Cerebellar cortex (tissue), 1 donor: ENCODE data around the gene SRP68.
"Not testable (repeated sequence)": the region's sequence is repeated elsewhere in the genome, so short reads cannot be mapped to it uniquely, and the experiment has no call there.

Source experiments
- DNase-seq: peaks from one replicate; pipeline ENCODE4 v3.0.0-alpha.2; 2015; ENCODE audit warnings: low spot score

SRP68 gene

DNA sequence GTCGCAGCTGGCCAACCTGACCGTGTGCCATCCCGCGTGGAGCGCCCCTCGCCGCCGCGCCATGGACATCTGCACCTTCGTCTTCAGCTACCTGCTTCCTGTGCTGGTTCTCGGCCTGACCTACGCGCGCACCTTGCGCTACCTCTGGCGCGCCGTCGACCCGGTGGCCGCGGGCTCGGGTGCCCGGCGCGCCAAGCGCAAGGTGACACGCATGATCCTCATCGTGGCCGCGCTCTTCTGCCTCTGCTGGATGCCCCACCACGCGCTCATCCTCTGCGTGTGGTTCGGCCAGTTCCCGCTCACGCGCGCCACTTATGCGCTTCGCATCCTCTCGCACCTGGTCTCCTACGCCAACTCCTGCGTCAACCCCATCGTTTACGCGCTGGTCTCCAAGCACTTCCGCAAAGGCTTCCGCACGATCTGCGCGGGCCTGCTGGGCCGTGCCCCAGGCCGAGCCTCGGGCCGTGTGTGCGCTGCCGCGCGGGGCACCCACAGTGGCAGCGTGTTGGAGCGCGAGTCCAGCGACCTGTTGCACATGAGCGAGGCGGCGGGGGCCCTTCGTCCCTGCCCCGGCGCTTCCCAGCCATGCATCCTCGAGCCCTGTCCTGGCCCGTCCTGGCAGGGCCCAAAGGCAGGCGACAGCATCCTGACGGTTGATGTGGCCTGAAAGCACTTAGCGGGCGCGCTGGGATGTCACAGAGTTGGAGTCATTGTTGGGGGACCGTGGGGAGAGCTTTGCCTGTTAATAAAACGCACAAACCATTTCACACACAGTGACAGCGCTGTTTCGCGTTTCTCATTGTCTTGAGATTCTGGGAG is 4.7 kb upstream of the SRP68 start:
- no peak for DNase-seq

DNA sequence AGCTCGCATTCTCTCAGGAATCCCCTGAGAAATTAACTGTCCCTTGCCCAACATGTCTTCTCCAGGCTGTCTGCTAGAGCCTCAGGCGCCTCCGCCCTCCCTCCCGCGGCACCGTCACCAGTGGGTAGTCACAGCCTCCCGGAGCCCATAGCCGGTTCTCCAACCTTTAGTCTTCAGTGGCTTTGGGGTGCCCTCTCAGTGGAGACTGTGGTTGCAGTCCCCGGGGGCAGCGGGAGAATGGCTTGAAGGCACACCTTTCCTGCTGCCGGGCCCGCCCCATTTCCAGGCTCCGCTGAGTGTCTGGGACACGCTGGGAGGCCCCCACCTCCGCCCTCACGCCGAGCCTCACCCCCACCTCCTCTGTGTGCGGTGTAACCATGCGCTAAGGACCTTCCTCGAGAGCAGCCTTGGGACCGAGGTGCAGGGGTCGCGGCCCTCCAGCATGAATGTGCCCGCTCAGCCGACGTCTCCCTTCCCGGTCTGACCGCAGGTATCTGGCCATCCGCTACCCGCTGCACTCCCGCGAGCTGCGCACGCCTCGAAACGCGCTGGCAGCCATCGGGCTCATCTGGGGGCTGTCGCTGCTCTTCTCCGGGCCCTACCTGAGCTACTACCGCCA is 3.9 kb upstream of the SRP68 start:
- DNase-seq = no peak

DNA sequence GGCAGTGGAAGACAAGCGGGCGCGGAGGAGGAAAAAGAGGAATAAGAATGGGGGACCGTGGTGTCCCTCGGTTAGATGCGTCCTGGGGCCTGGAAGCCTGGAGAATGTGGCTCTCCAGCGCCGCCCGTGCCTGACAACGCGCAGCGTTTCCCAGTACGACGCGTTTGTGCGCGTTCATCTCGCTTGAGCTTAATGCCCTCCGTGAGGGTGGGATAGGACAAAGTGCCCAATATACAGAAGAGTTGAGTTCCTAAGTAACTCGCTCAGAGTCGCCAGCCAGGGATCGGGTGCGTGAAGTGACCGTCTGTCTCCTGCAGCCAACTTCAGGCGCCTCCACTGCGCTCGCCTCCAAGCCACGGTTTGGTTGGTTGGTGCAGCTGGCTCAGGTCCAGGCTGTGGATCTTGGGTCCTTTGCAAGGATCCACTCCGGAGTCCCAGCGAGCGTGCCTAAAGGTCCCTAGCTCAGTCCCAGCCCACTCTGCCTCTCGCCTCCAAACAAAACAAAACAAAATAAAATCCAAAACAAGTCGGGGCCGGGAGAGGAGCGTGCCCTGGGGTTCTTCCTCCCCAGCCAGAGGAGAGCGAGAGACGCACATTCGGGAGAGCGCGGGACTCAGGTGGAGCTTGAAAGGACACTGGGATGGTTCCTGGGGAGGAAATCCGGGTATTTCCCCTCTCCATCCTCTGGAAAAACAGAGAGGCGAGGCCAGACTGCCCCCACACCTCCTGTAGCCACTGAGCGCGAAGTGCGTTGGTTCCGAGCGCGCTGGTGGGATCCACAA is 3.2 kb upstream of the SRP68 start:
- DNase-seq = no peak

DNA sequence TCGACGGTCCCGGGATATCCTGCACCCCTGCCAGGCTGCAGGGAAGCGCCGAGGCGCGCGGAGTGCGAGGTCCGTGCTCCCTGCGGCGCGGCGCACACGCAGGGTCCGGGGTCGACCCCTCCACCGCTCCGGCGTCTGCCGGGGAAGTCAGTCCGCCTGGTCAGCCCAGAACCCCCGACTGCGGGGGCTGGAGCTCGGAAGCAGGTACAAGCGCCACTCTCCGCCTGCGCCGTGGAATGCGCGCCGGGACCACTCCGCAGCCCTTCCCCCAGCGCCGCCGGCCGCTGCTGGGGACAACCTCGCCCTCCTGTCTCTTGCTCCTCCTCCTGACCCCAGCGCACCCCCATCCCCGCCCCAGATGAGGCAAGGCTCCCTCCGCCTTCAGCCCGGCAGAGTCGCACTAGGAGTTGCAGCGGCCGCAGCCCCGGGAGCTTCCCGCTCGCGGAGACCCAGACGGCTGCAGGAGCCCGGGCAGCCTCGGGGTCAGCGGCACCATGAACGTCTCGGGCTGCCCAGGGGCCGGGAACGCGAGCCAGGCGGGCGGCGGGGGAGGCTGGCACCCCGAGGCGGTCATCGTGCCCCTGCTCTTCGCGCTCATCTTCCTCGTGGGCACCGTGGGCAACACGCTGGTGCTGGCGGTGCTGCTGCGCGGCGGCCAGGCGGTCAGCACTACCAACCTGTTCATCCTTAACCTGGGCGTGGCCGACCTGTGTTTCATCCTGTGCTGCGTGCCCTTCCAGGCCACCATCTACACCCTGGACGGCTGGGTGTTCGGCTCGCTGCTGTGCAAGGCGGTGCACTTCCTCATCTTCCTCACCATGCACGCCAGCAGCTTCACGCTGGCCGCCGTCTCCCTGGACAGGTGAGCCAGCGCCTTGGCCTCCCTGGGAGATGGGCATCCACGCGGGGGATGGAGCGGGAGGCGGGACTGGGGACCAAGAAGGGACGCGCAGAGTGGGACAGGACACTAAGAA is 2.4 kb upstream of the SRP68 start, which contains the start of gene GALR2:
Gene GALR2, plus strand, starts transcription at position 392 of the 974 bp plus-strand sequence. Its CDS starts 103 bp downstream, at position 495.
- no peak for DNase-seq

DNA sequence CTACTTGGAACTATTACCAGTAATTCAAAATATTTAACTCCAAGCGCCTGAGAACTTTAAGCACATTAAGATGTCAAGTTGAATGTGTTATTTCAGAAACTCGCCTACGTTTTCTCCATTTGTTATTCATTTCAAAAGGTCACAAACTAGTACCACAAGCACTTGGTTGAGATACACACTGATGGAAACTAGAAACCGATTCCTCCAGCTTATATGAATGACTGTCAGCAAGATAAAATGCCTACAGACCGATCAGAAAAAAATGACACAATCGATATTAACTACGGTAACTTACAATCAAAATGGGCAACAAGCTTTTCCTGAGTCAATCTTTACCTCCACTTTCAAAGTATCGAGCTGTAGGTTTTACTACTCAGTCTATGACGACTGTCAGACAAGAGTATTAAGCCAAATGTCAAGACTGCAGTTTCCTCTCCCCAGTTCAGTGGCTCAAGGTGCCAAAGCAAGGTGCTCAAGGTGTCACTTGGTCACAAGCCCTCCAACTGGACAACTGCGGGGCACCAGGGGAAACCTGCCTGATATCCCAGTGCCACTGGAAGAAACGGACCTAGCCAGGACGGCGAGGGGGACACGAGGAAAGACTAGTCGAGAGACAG is 678 bp downstream of the SRP68 start:
- no peak for DNase-seq

DNA sequence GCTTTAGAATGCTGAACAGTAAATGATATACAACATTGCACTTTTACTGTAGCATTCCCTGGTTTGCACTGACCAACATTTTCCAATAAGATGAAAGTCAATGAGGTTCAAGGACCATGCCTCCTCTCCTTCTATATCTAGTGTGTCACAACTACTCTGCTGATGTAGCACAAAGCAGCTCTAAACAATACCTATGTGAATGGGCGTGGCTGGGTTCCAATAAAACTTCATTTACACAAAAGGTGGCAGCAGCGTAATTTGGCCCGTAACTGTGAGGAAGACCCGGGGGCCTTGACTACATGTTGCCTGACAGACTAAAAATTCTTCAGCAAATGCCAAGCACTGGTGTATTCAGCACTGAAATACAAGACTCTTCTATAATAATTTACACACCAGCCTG is 6.5 kb downstream of the SRP68 start:
- DNase-seq = no peak

DNA sequence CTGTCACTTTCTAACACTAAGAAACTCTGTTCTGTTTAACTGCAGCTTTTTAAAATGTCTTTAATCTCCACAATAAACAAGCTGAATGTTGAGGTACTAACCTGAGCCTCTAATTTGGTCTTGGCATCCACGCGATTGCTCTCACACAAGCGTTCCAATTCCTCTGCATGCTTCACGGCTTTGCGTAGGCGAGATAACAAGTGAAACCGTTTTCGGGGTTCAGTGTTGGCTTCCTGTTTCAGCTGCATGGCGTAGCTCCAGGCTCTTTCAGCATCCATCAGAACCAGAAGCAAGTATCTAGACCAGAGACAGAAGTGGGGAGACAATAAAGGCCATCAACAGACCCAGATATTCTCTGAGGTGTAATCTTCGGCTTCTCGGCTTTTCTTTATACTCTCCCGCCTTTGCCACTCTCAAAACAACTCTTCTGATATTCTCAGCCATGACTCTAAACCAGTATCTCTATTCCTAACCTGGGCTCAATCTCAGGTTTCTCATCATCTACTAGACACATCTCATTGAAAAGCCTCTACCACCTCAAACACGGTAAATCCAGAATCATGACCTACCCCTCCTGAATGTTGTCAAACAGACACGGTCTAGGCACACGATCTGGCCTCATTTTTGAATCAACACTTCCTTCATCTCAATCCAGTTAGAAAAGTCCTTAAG is 8.3 kb downstream of the SRP68 start:
- no peak for DNase-seq

DNA sequence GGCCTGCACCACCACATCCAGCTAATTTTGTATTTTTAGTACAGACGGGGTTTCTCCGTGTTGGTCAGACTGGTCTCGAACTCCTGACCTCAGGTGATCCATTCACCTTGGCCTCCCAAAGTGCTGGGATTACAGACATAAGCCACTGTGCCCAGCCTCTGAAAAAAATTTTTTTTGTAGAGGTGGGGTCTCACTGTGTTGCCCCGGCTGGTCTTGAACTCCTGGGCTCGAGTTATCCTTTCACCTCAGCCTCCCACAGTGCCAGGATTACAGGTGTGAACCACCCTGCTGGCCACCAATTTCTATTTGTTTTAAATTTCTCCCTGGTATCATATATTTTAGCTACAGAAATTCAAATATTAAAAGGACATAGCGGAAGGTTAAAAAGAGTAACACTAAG is 14.1 kb downstream of the SRP68 start:
- DNase-seq = not testable (repeated sequence)

DNA sequence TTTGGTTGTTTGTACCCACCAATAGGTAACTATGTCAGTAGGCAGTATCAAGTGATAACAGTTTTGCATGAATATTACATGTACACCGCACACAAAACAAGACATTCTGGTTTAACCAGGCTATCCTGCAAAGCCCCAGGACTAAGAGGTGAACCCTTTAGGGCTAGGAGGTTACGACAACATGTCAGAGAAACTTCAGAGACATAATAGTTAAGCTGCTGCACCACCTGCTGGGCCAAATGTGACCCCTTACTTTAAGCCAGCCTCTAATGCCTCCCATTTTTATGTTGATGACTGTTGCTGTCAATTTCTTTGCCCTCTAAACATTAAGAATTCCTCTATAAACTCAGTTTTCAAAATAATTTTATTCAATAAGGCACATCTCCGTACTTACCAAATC is 15.4 kb downstream of the SRP68 start:
- DNase-seq = no peak

DNA sequence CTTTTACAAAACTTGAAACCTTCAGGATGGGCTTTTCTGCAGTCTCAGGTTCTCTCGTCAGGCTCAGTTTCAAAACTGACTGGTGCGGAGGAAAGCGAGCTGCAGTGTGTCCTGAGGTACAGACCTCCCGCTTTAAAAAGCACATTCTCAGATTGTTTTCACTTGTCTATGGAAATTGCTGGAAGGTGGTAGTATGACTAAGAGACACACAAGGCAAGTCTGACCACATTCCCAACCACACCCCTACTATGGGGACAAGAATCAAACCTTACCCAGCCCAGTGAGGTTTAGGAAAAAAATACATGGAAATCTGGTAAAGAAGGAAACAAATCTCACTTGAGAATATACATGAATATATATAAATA is 18.2 kb downstream of the SRP68 start:
- no peak for DNase-seq

DNA sequence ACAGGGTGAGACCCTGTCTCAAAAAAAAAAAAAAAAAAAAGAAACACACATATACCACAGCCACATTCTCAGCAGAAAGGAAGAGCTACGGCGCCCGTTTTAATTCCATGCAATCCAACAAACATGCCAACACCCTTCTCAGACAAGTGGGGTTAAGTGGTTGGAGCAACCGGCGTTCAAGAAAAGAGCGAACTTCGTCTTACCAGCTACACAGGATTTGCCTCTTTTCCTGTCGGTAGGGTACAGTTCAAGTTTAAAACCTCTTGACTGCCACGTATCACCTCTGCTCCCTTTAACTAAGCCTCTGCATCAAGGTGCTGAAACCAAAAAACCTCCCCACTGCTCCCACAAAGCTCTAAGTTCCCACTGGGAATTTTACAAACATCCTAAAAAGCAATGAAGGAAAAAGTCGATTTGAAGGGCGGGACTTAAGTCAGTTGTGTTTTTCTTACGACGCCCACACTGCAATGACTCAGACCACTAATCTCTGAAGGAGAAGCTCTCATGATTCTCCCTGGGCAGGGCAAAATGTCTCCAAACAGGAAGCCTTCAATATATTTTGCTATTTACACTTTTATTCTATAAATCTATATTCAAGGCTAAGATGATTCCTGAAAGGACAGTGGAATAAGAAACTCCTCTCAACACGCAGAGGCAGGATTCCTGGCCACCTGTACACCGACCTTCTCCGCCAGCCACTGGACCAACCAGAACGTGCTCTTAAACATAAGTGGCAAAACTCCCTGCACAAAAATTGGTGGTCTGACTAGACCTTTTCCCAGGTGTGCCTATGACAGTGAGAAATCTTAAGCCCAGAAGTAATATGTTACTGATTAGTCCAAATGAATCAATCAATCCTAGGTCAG is 18.8 kb downstream of the SRP68 start:
- no peak for DNase-seq

DNA sequence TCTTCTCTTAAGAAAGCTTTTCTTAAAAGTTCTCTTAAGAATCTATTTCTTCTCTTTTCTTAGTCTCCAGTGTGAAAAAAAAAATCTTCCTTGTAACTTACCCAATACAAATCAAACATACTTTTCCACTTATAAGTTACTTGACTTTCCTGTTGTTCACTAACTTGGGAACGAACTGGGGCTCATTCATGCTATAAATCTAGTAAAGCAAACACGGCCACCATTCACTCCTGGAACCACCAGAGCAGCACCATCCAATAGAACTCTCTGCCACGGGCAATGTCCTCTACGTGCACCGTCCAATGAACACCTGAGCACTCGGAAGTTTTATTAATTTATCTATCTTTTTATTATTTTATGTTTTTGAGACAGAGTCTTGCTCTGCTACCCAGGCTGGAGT is 20.8 kb downstream of the SRP68 start:
- no peak for DNase-seq

DNA sequence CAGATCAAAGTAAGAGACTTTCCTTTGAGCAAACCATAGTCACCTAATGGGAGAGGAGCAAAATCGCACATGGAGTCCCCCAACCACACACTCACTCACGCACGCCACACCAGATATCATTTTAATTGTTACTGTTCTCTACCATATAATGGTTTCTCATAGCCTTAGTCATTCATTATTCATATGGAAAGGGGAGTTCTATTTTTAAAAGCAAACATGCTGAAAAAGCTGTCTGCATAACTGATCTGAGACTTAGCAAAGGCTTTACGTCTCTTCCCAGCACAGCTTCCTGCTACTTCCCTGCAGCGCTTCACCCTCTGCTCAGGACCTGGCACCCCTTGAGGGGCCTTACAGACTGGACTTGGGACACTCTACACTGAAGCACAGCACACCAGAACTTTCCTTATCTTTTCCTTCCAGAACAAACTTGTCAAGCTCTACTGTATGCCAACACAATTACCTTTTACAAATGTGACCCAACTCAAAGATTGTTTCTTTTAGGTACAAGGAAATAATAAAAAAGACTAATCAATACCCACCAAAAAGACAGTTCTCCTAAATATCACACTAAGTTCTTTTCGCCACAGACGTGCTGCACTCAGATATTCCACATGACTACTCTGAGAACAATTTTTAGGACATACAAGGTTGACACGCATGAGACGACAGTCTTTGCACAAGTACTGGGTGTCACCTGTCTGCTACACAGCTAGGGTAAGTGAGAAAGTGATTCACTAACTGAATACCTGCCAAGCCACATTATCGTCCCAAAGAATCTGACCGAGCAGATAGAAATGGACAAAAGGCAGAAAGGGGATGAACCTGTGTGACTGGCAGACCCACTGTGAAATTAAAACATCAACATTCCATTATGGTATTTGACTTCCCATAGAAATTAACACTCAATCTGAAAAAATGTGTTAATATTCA is 21.5 kb downstream of the SRP68 start:
- DNase-seq = no peak

DNA sequence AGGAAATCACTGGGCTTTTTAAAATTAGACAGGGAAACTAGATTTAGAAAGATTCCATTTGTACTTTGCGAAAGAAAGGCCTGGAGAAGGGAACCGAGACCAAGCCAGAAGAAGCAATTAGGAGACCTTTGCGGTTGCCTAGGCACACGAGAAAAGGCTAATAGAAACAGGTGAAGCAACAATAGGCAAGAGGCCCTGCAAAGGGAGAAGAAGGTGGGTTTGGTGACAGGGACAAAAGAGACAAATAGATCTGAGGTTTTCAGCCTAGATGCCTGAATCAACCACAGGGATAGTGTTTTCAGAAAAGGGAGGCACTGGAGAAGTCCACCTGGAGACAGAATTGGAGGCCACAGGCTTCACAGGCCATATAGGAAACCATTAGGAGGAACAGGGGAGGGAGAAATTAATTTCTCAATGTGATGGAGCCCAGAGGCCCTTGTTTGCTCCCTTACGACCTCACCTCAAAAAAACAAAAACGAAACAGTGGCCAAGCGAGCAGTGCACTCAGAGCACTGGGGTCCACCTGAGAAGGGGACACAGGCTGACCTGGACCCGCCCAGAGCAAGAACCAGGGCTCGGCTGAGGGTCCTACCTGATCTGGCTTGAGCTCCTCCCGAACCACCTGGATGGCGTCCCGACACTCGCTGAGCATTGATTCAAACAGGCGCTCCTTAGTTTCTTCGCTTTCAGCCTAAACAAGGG is 22.3 kb downstream of the SRP68 start:
- DNase-seq = no peak

DNA sequence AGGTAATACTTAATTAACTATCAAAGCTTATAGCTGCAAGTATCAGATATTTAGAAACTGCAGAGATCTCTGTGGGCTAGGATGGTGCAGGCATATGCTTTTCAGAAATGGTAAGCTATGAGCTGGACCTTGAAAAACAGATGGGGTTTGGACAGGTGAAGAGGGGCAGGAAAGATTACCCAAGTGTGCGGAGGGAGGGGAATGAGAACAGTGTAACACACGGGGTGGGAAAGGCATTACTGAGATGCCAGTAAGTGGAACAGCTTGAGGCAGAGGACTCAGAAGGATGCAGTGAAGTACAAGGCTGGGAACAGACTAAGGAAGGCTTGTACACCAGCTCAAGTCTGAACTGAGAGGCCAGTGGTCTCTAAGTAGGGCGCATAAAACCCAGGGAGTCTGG is 23.1 kb downstream of the SRP68 start:
- DNase-seq = no peak

DNA sequence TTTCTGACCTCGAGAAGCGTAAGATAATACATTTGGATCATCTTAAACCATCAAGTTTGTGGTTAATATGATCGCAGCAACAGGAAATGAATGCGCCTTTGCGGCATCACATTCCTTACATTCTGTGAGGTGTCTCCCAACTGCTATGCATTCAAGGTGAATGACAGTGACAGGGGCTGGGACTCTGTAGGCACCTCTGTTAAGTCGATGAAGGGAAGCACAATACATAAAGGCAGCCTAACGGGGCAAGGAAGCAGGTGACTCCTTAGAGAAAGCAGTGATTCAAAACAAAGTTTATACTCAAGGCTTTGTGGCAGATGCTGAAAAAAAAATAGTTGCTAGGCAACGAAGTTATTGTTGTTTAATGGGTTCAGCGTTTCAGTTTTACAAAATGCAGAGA is 23.6 kb downstream of the SRP68 start:
- no peak for DNase-seq

DNA sequence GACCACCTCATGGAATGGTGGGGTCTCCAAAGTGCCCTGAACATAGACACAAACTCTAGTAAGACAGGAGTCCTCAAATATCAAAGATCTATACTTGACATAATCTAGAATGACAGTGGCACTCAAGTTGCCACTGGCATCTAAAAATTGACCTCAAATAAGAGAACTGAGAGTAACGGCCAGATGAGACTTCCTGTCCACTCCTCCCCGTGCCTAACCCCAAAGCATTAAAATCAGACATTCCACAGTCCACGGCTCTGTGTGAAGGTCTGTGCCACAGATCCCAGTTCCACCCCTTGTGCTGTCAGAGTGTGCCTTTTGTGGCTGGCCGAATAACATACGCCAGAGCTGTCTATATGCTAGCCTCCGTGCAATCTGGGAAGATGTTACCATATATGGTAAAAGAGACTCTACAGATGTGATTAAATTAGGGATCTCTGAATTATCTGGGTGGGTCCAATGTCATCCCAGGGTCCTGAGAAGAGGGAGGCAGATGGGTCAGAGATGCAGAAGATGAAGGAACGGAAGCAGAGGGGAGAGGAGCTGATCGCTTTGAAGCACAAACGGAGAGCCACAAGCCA is 24.2 kb downstream of the SRP68 start:
- no peak for DNase-seq

DNA sequence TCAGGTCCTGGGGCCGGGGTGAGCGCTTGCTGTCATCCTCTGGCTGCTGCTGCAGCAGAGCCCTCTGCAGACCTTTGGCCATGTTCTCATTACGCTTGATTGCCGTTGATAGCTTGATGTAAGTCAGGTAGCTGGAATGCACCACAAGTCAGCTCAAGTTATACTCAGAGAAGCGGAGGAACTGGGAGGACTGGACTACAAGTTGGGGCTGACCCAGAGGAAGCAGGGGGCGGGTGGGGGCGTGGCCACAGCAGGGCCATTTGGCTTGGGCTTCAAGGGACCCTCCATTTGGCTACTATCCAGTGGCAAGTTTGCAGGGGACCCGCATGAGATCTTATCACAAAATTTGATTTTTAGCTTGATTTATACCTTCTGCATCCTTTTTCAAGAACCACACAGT is 26.3 kb downstream of the SRP68 start:
- DNase-seq = no peak
